ENCODE data around the gene COPG2. TPM values are rescaled to one million over a fixed set of nuclear protein-coding genes. Genes with fewer than 3 reads are reported as not detected.
A peak's percentile ranks its signal among the peaks of the same experiment; 100 is the strongest.
"Not testable (repeated sequence)": the region's sequence is repeated elsewhere in the genome, so short reads cannot be mapped to it uniquely, and the experiment has no call there.

COPG2 gene, protein sequence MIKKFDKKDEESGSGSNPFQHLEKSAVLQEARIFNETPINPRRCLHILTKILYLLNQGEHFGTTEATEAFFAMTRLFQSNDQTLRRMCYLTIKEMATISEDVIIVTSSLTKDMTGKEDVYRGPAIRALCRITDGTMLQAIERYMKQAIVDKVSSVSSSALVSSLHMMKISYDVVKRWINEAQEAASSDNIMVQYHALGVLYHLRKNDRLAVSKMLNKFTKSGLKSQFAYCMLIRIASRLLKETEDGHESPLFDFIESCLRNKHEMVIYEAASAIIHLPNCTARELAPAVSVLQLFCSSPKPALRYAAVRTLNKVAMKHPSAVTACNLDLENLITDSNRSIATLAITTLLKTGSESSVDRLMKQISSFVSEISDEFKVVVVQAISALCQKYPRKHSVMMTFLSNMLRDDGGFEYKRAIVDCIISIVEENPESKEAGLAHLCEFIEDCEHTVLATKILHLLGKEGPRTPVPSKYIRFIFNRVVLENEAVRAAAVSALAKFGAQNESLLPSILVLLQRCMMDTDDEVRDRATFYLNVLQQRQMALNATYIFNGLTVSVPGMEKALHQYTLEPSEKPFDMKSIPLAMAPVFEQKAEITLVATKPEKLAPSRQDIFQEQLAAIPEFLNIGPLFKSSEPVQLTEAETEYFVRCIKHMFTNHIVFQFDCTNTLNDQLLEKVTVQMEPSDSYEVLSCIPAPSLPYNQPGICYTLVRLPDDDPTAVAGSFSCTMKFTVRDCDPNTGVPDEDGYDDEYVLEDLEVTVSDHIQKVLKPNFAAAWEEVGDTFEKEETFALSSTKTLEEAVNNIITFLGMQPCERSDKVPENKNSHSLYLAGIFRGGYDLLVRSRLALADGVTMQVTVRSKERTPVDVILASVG
- total RNA-seq (ENCODE audit: insufficient read depth, low replicate concordance) = 22.9 TPM

DNA sequence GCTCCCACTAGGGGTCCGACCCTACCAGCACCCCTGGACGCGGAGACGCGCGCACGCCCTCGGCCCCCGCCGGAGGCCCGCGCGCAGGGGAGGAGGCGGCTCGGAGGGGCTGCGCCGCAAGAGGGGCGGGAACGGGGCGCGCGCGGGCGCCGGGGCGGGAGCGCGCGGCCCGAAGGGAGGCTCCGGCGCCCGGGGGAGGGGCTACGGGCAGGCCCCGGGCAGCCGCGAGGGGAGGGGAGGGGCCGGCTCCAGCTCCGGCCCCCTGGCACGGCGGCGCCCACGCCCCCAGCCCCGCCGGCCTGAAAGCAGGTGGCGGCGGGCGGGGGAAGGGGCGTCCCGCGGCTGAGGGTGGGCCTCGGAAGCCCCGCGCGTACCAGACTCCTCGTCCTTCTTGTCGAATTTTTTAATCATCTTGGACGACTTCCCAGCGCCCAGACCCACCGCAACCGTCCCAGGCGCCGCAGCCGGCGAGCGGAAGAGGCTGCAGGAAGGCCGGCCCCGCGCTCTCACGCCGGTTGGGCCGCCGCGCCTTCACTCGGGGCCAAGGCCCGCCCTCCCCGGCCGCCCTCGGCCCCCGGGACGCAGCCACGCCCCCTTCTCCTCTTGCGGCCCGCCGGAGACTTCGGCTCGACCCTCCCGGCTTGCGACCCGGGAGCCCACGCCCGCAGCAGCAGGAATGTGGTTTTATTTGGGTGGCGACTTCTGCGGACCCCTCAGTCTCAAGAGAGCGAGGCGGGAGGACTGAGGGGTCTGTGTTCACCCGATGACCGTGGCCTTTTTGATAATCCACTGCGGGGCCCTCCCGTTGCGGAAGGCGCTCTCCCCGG lies at the start of gene COPG2:
TSS of gene COPG2 (minus strand) at position 491 of the 827 bp plus-strand sequence. CDS start at position 411, 80 bp downstream.
- peak; percentile 94 for DNase-seq (ENCODE audit: low spot score)

DNA sequence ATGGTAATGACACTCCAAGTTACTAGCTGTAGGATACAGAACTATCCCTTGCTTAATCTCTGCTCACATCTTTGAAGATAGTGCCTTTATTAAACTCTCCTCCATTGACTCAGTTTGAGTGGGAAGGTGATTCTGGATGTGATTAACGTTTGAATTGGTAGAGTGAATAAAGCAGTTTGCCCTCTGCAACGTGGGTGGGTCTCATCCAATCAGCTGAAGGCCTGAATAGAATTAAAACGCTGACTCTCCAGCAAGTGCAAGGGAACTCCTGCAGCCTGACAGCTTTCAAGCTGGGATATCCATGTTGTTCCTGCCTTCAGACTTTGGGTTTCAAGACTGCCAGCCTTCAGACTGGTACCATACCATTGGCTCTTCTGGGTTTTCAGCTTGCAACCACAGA lies 43.9 kb upstream of the COPG2 start:
- DNase-seq (ENCODE audit: low spot score) = no peak

- DNase-seq (ENCODE audit: low spot score) = no peak
Observed at GRCh38 chr7:130708766-130709165, 40.2 kb upstream of the COPG2 start.

DNA sequence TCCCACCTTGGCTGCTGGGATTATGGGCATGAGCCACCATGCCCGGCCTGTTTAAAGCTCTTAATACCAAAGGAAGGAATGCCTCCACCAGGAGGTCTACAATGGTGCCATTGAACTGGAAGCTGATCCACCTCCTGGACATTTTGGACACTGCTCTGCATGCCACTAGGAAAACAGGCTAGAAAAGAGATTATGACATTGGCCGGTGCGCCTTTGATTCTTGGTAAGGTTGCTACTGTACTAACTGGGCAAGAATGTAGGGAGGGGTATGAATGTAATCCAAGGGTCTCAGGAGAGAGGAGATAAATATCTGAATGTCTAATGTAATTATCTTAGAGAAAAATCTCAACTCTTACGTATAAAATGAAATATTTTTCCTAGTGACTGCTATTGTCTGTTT lies 39.5 kb upstream of the COPG2 start:
- no peak for DNase-seq (ENCODE audit: low spot score)

DNA sequence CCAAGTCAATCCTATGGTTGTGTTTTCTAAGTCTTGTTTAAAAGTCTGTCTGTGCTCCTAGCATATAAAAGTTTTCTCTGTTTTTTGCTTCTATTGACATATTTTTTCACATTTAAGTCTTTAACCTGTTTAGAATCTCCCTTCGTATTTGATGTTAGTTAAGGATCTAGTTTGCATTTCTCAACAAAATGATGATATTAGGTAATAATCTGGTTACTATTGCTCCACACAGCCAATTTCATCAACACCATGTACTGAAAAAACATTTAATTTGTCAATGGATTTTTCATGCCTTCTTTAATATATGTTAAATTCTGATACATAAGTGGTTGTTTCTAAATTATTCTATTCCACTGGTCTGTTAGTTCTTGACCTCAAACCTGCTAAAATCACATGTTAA lies 35.3 kb upstream of the COPG2 start:
- DNase-seq (ENCODE audit: low spot score) = no peak

DNA sequence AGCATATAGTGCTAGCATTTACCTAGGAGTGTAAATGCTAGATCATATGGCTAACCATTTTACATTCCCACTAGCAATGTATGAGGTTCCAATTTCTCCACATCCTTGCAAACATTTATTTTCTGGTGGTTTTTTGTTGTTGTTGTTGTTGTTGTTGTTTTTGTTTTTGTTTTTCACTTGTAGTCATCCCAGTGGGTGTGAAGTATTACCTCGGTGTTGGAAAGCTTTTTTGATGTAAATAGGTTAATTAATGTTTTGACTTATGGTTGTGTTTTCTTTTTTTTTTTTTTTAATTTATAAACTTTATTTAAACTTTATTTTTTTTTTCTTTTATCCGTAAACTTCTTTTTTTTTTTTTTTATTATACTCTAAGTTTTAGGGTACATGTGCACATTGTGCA lies 33.1 kb upstream of the COPG2 start:
- no peak for DNase-seq (ENCODE audit: low spot score)

DNA sequence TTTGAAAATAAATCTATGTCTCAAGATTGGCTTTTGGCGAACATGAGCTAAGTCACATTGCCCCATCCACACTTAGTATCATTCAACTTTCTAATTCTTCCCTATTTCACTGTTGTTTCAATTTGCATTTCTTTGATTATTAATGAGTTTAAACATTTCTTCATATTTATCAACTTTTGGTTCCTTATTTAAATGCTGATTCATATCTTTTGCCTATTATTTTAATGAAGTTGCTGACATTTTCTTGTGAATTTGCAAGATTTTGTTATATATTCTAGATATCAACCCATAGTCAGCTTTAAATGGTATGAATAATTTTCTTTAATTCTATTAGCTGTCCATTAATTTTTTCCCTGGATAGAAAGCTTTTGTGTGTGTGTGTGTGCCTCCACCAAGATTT lies 32.2 kb upstream of the COPG2 start:
- no peak for DNase-seq (ENCODE audit: low spot score)

DNA sequence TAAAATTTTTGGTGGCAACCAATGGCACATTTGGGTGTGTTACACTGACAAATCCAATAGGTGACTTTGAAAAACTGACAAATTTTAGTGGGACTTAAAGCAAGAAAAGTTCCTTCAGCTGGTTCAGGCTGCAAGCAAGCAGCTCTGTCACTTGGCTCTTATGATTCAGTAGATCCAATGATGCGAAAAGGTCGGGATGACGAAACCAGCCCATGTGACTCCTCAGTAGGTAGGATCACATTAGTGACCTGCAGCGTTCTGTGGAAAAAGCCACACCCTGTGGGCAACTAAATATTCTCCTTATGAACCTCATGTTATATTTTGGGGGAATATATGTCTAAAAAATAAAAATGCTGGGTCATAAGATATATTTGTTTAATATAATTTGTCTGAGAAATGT lies 31.1 kb upstream of the COPG2 start:
- DNase-seq (ENCODE audit: low spot score) = no peak

- DNase-seq (ENCODE audit: low spot score) = no peak
Observed at GRCh38 chr7:130697820-130698219, 29.3 kb upstream of the COPG2 start.

- peak; percentile 4 for DNase-seq (ENCODE audit: low spot score)
Observed at GRCh38 chr7:130695840-130696239, 27.3 kb upstream of the COPG2 start.

GRCh38 chr7:130692396-130692795 lies 23.8 kb upstream of the COPG2 start:
- not testable (repeated sequence) for DNase-seq (ENCODE audit: low spot score)

- DNase-seq (ENCODE audit: low spot score) = no peak
Observed at GRCh38 chr7:130689683-130690082, 21.1 kb upstream of the COPG2 start.

- no peak for DNase-seq (ENCODE audit: low spot score)
Observed at GRCh38 chr7:130683026-130683425, 14.5 kb upstream of the COPG2 start.

DNA sequence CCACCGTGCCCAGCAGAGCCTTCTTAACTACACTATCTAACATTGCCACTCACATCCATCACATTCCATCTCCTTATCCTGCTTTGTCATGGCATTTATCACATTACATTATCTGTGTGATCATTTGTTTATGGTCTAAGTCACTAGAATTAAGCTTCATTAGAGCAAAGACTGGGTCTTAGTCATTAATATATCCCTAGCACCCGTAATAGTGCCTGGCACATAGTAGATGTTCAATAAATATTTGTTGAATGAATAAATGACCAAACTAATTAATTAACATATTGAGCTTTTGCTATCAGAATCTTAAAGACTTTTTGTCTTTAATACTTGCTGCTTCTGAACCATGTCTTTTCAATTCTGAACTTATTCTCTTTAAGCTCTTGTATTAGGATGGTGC lies 5.9 kb upstream of the COPG2 start:
- DNase-seq (ENCODE audit: low spot score) = no peak

GRCh38 chr7:130673066-130673465 lies 4.5 kb upstream of the COPG2 start:
- DNase-seq (ENCODE audit: low spot score) = no peak

DNA sequence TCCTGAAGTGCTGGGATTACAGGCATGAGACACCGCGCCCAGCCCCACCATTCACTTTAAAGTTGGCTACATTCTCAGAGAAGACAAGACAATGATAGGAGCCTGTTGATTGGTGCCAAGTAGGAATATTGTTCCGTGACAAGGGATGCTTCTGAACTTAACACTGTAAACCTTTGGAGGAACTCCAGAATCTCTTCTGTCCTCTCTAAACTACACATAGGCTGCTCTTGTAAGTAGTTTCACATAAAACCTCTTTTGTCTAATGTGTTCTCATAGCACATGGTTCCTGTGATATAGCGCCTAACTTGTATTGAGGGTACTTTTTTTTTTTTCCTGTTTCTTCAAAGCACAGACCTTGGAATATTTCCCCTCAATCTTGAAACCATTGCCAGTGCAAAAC lies 3.6 kb upstream of the COPG2 start:
- DNase-seq (ENCODE audit: low spot score) = no peak

GRCh38 chr7:130669085-130669700 lies 645 bp upstream of the COPG2 start:
- no peak for DNase-seq (ENCODE audit: low spot score)

- DNase-seq (ENCODE audit: low spot score) = peak; percentile 34
Observed at GRCh38 chr7:130667593-130668257, 823 bp downstream of the COPG2 start.

GRCh38 chr7:130662426-130662825 lies 6.1 kb downstream of the COPG2 start:
- DNase-seq (ENCODE audit: low spot score) = no peak

DNA sequence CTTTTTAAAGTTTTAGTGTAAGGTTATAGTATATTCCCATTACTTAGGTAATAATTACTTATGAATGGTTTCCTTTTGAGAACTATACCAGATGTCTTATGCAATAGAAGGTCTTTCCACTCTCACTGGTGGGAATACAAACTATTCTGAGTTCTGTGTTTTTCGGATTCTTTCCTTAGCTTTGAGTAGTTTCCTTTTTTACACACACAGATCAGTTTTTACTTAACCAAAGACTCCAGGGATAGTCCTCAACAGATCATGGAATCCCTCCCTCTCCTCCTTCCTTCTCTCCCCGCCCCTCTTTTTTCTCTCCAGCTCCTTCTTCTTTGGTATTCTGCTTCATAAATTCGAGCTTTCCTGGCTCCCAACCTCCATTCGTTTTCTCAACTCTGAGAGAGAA lies 13.3 kb downstream of the COPG2 start:
- no peak for DNase-seq (ENCODE audit: low spot score)

DNA sequence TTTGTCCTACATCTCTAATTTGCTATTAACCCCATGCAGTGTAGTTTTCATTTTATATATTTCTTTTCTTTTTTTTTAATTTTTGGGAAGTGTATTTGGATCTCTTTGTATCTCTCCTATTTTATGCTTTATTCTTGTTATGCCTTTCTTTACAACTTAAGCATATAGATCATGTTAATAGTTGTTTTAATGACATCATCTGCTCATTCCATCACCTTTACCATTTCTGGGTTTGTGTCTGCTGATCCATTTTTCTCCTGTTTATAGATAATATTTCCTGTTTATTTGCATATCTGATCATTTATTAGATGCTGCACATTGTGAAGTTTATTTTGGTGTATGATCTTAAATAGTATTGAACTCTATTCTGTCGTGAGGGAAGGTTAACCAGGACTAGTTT lies 13.7 kb downstream of the COPG2 start:
- no peak for DNase-seq (ENCODE audit: low spot score)

All from umbilical cord (tissue), 2 donors.